HG02870 (cell line): ENCODE measurements around the gene SNTG2.
"Not testable (repeated sequence)": the region's sequence is repeated elsewhere in the genome, so short reads cannot be mapped to it uniquely, and the experiment has no call there.

Experiments used
- ATAC-seq: cut with Tn5 transposase; IDR thresholded peaks from one replicate; pipeline ENCODE4 v1.9.1; 2021; ENCODE audit warnings: mild to moderate bottlenecking, moderate library complexity; ENCODE audit not compliant: unreplicated experiment

Gene SNTG2

DNA sequence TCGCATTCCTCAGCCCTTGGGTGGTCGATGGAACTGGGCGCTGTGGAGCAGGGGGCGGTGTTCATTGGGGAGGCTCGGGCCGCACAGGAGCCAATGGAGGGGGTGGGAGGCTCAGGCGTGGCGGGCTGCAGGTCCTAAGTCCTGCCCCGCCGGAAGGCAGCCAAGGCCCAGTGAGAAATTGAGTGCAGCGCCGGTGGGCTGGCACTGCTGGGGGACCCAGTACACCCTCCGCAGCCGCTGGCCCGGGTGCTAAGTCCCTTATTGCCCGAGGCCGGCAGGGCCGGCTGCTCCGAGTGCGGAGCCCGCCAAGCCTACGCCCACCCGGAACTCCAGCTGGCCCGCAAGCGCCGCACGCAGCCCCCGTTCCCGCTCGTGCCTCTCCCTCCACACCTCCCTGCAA lies 278.9 kb downstream of the SNTG2 start:
- not testable (repeated sequence) for ATAC-seq

DNA sequence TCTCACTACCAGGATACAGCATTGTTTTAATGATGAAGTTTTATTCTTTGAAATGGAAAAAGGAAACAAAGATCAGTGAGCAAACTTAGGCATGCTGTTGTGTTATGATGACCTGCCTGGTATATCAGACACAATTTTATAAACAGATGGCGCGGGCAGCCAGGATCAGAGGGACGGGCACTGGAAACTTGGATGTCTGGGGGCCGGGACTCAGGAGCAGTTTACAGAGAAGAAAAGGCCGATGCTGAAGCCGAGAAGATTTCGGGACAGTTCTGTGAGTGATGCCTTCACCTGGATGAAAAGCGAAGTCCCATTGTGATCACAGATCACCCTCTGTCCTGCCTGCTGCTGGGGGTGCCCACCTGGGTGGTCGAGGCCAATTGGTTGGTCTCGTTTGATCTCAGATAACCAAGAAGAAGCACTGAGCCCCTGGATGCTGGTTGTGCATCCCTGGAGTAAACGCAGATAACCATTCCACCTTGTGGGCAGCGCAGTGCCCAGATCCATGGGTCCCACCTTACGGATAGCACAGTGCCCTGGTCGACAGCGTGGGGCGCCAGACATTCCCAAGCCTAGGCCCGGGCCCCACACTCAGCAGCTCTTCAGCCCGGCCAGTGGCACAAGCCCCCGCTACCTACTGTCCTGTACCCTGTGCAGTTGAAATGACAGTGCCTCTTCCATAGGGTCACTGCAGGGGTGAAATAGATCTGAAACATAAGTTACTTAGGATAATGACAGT lies 279.7 kb downstream of the SNTG2 start:
- no peak for ATAC-seq

DNA sequence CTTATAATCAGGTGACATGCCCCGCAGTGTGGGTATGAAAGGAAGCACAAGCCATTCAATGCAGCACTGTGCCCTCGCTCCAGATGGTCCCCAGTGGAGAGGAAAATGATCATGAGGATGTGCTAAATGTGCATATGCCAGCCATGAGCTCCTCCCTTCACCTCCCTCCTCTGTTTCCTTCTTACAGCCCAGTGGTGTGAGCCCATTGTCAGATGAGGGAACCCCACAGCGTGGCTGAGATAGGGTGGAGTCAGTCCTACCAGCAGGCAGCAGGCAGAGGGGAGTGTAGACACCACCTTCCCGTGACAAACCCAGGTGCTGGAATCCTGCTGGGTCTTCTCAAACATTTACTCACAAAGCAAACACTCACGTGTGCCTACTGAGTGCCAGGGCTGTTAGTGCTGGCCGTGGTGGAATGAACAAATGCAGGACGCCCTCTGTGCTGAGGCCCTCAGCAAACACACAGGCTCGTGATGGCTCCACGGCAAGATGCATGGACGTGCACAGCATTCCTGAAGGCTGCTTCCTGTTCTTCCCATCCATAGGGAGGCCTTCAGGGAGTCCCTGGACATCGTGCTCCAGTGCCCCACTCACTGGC lies 280.9 kb downstream of the SNTG2 start:
- no peak for ATAC-seq

DNA sequence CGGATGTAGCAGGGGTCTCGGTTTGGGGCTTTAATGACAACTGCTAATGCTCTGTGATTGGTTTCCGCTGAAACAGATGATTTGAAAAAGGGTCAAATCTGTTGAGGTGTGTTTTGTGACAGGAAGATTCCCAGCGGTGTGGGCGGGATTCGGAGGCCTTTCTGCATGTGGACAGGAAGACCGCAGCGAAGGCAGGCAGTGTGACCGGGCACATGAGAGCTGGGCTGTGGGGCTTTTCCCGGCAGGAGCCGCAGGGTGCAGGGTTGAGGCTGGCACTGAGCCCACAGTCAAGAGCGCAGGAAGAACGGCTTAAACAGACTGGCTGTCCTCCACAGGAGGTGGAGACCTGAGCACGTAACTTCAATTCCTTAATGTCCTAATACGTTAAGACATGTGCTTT lies 282.6 kb downstream of the SNTG2 start:
- no peak for ATAC-seq

DNA sequence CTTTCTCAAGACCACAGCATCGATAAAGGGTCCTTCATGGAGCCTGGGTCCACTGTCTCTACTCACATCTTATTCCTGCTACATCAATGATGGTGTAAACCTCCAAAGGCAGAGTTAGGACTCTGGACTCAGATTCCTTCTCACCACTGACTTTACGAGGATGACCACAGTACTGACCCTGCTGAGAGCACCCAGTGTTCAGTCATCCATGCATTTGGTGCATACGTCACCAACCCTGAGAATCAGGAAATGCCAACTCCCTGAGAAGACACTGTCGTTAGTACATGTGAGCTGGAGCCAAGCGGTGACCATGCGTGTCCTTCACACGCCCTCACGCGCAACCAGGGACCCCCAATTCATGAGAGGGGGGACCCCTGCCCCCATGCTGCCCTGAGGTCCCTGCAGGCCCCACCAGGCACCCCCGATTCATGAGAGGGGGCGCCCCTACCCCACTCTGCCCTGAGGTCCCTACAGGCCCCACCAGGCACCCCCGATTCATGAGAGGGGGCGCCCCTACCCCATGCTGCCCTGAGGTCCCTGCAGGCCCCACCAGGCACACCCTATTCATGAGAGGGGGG lies 284.2 kb downstream of the SNTG2 start:
- no peak for ATAC-seq

DNA sequence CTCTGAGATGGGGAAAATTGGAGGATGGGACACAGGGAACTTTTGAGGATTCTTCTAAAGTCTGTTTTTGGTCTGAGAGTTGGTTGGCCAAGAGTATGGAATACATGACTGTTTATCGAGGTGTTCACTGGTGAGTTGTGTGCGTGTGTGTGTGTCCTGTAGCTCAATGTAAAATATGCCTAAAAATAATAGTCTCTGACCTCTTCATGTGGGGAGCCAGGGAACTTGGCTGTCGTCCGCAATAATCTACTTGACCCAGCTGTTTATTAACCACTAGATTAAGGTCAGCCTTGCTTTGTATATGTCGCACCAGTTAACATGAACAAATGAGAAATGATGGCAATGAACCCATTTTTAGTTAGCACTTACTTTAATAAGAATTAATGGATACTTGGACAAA lies 285.2 kb downstream of the SNTG2 start:
- ATAC-seq = no peak

DNA sequence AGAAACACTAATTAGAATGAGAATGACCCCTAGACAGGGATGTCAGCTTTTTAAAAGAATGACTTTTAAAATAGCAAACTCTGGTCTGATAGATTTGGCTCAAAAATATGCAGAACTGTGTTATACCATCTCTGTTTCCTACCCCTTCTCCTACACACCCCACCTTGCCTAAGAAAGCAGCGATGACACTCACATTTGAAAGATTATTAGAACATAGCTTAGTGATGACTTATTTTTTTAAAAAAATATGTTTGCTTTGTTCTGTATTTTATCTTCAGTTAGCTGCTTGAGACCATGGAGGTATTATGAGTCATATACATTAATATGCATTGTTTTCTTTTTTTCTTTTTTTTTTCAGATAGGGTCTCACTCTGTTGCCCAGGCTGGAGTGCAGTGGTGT lies 286.0 kb downstream of the SNTG2 start:
- ATAC-seq = no peak

DNA sequence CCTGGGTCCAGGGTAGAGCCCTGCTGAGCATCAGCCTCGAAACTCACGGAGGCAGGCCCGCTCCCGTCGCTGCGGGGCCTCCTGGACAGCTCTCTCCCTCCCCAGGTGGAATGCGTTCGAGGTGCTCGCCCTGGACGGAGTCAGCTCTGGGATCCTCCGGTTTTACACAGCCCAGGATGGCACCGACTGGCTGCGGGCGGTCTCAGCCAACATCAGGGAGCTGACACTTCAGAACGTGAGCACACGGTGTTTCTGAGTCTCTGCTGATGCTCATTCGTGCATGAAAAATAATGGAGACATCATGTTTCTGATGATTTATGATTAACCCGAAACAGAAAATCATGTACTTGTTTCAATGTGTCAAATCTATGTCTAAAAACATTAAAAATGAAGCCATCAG lies 287.1 kb downstream of the SNTG2 start:
- ATAC-seq = no peak

DNA sequence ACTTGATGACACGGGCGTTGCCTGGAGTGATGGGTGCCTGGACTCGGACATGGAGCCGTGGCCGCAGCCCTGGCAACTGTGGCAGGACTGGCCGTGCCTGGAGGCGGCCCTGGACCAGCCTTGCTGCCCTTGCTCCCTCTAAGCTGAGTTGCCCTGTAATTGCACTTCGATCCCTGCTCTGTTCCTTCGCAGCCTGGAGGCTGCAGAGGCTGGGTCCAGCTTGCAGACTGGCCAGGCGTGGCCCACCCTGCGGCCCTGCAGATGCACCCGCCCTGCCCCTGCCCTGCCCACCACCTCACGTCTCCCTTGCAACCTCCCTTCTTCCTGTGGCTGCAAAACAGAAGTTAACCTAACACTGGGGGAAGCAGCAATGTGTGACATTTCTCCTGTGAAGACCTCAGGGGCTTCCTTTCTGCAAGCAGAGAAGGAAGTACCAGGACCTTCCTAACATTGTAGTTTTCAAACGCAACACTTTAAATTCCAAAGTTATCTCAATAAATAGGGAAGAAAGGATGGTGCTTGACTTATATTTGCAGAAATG lies 288.0 kb downstream of the SNTG2 start:
- no peak for ATAC-seq

DNA sequence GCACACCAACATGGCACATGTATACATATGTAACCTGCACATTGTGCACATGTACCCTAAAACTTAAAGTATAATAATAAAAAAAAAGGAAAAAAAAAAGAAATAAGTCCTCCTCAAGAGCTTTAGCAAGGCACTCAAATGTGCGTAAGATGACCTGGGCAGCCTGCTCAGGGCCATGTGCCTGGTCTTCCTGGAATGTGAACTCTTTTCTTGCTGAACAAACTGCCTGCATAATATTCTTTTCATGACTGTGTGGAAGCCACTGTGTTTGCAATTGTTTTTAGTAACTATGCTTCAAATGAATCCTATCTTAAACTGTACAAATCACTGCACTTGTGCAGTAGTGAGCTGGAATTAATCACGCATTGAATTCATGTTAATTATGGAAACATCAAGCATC lies 294.5 kb downstream of the SNTG2 start:
- no peak for ATAC-seq

DNA sequence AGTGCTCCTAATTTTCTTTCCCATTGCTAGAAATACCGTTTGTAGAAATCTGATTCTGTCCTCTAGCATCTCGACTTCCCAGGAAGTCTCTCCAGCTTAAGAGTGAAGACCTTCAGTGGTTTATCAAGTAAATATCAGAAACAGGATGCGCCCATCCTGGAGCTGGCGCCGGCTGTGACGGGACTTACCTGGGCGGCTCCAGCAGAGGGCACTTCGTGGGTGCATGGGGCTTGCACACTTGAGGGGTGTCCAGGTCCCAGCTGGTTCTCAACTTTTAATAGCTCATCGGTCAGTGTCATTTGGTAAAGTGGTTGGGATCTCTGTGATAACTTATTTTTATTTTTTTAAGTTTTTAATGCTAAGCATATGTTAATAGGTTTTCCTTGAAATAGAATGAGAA lies 295.6 kb downstream of the SNTG2 start:
- no peak for ATAC-seq

DNA sequence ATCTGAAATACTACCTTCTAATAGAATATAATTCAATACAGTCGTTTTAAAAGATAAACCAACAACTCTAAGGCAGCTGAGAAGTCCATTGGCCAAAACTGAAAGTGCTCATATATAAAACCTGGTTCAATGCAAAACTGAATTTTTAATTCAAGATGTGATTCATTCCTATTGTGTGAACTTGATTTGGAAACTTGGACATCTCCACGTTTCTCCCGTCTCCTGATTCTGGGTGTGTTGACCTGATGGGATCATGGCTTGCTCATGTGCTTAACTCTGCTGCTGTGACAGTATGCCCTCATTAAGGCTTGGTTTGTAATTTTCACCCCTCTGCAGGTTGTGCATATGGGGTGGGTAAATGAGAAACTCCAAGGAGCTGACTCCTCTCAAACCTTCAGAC lies 296.3 kb downstream of the SNTG2 start:
- no peak for ATAC-seq

DNA sequence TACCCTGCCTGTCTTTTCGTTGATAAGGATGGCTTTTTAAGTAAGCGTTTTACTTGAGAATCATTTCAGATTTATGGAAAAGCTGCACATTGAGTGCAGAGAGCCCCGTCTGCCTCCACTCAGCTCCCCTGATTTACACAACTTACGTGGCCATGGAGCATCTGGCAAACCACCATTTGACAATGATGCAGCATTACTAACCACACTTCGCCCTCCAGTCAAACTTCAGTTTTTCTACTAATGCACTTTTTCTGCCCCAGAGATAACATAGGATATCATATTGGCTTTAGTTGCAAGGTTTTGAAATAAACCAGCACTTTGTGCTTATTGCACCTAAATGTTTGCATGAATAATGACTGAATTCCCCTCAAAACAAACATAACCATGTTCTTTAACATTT lies 297.5 kb downstream of the SNTG2 start:
- ATAC-seq = no peak

DNA sequence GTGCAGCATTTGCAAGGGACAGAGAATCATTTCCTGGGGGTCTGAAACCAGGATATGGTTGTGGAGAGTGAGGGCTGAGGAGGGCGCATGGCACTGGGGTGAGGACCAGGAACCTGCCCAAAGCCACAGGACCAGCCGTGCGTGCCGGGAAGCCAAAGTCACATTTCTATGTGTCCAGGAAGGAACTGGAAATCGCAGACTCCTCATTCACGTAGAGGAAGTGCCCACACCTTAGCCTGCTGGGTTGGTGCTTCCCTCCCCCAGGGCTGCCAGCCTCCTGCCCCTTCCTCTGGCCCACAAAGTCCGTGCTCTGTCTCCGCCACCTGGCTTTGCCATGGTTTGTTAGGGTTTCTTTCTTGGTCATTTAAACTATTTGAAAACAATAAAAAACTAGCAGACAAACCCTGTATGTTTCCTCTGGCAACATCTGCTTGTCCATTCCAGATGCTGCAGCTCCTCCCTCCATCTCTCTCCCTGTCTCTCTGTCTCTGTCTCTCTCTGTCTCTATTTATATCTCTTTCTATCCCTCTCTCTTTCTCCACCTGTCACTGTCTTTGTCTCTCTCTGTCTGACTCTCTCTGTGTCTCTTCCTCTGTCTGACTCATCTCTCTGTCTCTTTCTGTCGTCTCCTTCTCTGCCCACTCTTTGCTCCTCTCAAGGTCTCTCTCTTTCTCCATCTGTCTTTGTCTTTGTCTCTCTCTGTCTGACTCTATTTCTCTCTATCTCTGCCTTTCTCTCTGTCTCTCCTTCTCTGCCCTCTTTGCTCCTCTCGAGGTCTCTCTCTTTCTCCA lies 299.4 kb downstream of the SNTG2 start:
- no peak for ATAC-seq

DNA sequence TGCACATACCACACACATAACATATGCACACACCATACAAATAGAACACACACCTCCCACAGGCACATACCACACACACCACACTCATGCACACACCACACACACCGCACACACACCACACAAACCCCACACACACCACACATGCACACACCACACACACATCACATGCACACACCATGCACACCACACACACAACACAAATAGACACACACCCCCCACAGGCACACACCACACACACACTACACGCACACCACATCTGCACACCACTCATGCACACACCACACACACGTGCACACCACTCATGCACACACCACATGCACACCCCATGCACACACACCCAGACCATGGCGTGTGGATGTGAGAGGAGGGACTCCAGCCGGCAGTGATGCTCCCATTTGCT lies 300.9 kb downstream of the SNTG2 start:
- ATAC-seq = no peak

DNA sequence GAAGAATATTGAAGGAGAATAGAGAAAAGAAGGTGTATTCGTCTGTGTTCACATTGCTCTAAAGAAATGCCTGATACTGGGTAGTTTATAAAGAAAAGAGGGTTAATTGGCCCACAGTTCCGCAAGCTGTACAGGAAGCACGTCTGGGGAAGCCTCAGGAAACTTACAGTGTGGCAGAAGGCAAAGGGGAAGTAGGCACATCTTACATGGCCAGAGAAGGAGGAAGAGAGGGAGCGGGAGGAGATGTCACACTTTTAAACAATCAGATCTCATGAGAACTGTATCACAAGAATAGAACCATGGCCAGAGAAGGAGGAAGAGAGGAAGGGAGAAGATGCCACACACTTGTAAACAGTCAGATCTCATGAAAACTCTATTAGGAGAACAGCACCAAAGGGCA lies 303.0 kb downstream of the SNTG2 start:
- no peak for ATAC-seq

DNA sequence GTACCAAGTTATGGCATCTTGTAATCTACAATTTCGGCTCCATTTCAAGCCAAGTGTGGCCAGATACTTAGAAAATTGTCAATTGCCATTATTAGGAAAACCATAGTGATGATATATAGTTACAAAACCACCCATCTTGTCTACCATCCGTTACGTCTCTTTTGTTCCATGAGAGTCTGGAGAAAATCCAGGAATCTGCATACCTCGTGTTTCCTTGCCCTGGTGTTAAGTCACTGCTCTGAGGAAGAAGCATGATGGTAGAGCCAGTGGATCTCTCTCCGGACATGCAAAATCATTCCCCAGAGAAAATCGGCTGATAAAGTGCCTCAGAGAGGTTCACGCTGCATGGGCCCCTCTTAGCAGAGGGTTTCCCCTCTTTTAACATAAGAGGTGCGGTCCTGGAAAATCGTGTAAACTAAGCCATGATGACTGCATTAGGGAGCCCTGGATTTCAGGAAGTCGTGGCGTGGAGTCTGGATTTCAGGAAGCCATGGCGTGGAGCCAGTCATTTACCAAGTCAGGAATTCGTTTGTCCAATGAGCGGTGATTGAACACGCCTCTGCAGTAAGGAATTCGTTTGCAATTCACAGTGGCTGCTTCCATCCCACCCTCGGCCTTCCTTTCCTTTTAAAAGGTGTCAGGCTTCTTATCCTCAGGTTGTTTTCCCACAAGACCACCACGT lies 304.2 kb downstream of the SNTG2 start:
- ATAC-seq = no peak

DNA sequence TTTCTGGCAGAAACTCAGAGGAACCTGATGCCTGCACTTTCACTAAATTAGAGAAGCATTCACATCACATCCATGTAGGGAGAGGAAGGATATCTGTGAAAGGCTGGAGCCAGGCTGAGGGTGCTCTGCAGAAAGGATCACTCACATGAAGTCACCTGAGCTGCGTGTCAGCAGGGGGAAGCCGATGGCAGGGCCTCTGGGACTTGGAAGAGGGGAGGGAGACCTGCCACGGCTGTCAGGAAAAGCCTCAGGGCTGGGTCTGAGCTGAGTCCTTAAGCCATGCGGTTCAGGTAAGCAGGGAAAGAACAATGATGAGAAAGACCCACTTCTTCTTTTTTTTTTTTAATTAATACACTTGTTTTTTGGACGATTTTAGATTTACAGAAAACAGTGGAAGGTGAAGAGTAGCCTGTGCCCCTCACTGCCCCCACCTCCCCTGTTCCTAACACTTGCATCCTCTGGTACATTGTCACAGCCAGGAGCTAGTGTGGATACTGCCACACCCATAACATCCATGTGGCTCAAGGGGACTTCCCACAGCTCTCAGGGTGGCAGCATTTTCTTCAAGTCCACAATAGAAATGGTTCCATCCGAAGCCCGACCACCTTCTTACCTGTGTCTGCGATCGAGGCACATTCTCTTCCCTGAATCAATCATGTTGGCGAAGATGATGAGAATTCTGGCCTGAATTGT lies 306.1 kb downstream of the SNTG2 start:
- ATAC-seq = no peak

DNA sequence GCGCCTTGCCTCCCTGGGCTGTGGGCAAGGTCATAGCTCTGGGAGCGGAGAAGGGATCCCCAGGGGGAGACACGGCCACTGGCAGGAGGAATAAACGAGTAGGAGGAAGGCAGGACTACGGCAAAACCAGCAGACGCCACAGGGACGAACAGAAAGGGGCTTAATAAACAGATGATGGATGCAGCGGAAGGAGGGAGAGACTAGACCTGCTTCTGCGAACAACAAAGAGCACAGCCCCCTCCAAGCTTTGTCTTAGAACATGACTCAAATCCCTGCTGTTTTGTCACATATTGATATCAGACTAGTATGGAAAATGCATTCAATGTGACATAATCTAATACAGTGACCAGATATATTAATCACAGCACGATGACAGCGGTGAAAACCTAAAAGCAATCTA lies 306.7 kb downstream of the SNTG2 start:
- no peak for ATAC-seq

DNA sequence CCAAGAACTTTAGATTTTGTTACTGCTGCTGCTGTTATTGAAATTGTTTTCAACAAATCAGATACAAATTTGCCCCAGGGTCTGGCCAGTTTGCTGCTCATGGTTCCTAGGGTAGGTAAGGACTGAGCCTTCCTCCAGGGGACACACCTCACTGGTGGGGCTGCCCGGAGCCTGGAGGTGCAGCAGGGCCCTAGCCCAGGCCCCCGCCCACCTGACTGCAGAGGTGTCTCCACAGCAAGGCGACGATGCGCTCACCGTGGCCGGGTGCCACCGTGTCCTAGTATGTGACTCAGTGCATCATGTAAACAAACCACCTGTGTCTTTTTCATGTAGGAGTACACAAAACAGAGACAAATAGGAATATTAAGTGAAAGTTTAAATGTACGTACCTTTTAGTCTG lies 309.1 kb downstream of the SNTG2 start:
- ATAC-seq = no peak
